Kidney epithelial cell (primary cell): ENCODE results near the gene SPON1. TPM values are rescaled to one million over a fixed set of nuclear protein-coding genes. Genes with fewer than 3 reads are reported as not detected.

ENCODE experiments used
- DNase-seq: peaks from one replicate; pipeline ENCODE4 v3.0.0-alpha.2; 2010; ENCODE audit warnings: low read depth
- H3K27me3 ChIP-seq: 2 replicates; pipeline ENCODE4 v1.6.0; 2011; ENCODE audit warnings: low read length; ENCODE audit not compliant: control insufficient read depth, insufficient read depth
- H3K36me3 ChIP-seq: 2 replicates; pipeline ENCODE4 v1.5.1; 2011; ENCODE audit warnings: low read length; ENCODE audit not compliant: control insufficient read depth, insufficient read depth
- H3K4me3 ChIP-seq: 2 replicates; pipeline ENCODE4 v1.5.1; 2011; ENCODE audit warnings: low read depth, mild to moderate bottlenecking, control low read depth, low read length
- total RNA-seq: library from RNA; depleted of rRNA; stranded (reverse); fragments of >200 nt; gene quantifications from 2 replicates; pipeline ENCODE4 v1.2.3, GENCODE V29; 2015
- TF ChIP-seq, protein P1 (sequence below): IDR thresholded peaks from 2 replicates; pipeline ENCODE4 v1.5.1; 2011; ENCODE audit warnings: mild to moderate bottlenecking, moderate library complexity, low read length, control low read depth, inconsistent platforms; ENCODE audit not compliant: insufficient read depth, poor library complexity, severe bottlenecking

The SPON1 gene
- total RNA-seq, 1 donor from 2014 or later, result 3.7 TPM

- no peak for DNase-seq
- H3K27me3 ChIP-seq, result peaks cover 3% of the 10 kb centered on the region
- TF ChIP-seq, protein P1, sequence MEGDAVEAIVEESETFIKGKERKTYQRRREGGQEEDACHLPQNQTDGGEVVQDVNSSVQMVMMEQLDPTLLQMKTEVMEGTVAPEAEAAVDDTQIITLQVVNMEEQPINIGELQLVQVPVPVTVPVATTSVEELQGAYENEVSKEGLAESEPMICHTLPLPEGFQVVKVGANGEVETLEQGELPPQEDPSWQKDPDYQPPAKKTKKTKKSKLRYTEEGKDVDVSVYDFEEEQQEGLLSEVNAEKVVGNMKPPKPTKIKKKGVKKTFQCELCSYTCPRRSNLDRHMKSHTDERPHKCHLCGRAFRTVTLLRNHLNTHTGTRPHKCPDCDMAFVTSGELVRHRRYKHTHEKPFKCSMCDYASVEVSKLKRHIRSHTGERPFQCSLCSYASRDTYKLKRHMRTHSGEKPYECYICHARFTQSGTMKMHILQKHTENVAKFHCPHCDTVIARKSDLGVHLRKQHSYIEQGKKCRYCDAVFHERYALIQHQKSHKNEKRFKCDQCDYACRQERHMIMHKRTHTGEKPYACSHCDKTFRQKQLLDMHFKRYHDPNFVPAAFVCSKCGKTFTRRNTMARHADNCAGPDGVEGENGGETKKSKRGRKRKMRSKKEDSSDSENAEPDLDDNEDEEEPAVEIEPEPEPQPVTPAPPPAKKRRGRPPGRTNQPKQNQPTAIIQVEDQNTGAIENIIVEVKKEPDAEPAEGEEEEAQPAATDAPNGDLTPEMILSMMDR, result no peak
- no peaks in the 10 kb centered on the region for H3K36me3 ChIP-seq
- no peak overlapping the region for H3K4me3 ChIP-seq
Measured at GRCh38 chr11:14240951-14241350, 278.4 kb downstream of the SPON1 start.

DNA sequence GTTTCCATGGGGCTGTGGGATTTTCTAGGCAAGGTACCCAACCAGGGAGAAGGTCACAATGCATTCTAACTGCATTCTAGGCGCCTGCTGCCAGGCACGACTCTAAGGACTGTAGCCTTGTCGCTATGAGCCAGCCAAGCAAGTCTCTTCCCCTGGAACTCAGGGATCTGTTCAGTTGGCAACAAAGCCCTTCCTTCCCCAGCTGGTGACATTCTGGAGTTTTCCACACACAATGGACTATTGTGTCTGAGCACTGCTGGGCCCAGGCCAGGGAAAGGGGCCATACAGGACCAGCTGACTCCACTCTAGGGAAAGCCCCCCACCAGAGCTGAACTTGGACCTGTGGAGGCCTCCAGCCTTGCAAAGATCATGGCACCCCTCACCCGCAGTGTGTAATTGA, 279.7 kb downstream of the SPON1 start:
- DNase-seq, result no peak
- TF ChIP-seq, protein P1, result no peak
- no peaks in the 10 kb centered on the region for H3K27me3 ChIP-seq
- H3K4me3 ChIP-seq, result no peak overlapping the region
- H3K36me3 ChIP-seq, result no peaks in the 10 kb centered on the region

GRCh38 chr11:14242733-14243132, 280.2 kb downstream of the SPON1 start:
- Histone ChIP-seq H3K27me3 (no peaks in the 10 kb centered on the region), H3K36me3 (no peaks in the 10 kb centered on the region), H3K4me3 (no peak overlapping the region)
- TF ChIP-seq, protein P1, result no peak
- no peak for DNase-seq

DNA sequence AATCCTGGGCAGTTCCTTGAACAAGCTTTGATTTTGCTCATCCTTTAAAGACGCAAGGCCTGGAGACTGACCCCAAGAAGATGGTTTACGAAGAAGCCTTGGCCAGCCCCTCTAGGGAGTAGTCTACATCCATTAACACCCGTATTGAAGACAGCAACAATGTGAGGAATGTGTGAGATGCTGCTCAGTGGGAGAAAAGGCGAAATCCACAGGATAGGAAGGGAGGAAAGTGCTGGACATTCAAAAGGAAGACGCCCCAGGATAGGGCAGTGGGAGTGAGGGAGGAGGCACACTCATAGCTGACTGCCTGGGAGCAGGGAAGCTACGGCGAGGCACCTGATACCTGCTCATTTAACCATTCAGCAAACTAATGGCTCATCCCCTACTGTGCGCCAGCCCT, 282.4 kb downstream of the SPON1 start:
- no peak overlapping the region for H3K4me3 ChIP-seq
- DNase-seq, result no peak
- H3K27me3 ChIP-seq, result no peaks in the 10 kb centered on the region
- TF ChIP-seq, protein P1, result no peak
- H3K36me3 ChIP-seq, result no peaks in the 10 kb centered on the region

DNA sequence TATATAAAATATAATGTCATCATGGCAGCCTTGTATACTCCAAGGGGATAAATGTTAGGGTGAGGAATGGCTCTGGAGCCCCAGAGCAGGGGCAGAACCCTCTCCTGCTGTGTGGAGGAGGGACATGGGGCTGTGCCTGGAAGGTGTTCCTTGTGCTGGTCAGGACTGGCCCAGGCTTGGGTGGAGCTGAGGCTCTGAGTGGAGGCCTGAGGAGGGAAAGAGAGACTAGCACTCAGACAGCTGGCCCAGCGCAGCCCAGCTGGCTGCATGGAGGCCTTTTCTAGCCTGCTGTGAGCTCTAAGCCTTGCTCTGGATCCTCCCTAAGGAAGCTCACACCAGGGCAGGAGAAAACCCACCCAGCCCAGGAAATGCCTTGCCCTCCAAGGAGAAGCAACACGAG, 282.9 kb downstream of the SPON1 start:
- Histone ChIP-seq H3K4me3 (no peak overlapping the region), H3K27me3 (no peaks in the 10 kb centered on the region), H3K36me3 (no peaks in the 10 kb centered on the region)
- DNase-seq, result no peak
- TF ChIP-seq, protein P1, result no peak

GRCh38 chr11:14248580-14248981, 286.1 kb downstream of the SPON1 start:
- Histone ChIP-seq H3K4me3 (no peak overlapping the region), H3K36me3 (no peaks in the 10 kb centered on the region), H3K27me3 (no peaks in the 10 kb centered on the region)
- TF ChIP-seq, protein P1, result no peak
- no peak for DNase-seq
